K562 (cell line): ENCODE measurements around the gene ACTRT2. TPM values are rescaled to one million over a fixed set of nuclear protein-coding genes. Genes with fewer than 3 reads are reported as not detected.

ENCODE experiments used
- polyA plus RNA-seq, 8 experiments: library from polyadenylated mRNA; depleted of rRNA in 4 of 8; stranded (reverse) in 5 of 8; unstranded in 3 of 8; fragments of >200 nt; fragmentation: Nextera tagmentation in 2 of 8; fragmentation: Illumina TruSeq in 1 of 8; extraction: Ambion mirVana in 2 of 8; extraction: Trizol in 1 of 8; gene quantifications; 2 replicates each; pipeline versions ENCODE4 v1.2.1 to v1.2.3, GENCODE V29; 2011 to 2014; ENCODE audit warnings: inconsistent platforms in 1 of 8, missing spikeins in 1 of 8
- total RNA-seq, 7 experiments: library from RNA; depleted of rRNA in 6 of 7; stranded (reverse); fragments of >200 nt in 6 of 7; fragmentation: Illumina TruSeq in 2 of 7; extraction: Trizol in 2 of 7; gene quantifications; 2 replicates each; pipeline versions ENCODE4 v1.2.1 to v1.2.3, GENCODE V29; 2011 to 2021; ENCODE audit warnings: low replicate concordance in 1 of 7
- TF ChIP-seq, protein P1 (sequence below): sonication (generic); formaldehyde crosslinking; IDR thresholded peaks from 2 replicates; pipeline ENCODE4 v1.9.0; 2022; ENCODE audit warnings: mild to moderate bottlenecking, missing genetic modification reagents
- TF ChIP-seq, protein P2 (sequence below): fragments of 450-650 bp; IDR thresholded peaks from 2 replicates; pipeline ENCODE4 v1.6.1; 2016; ENCODE audit warnings: mild to moderate bottlenecking, moderate library complexity
- TF ChIP-seq, protein P3 (sequence below): fragments of 250-450 bp; sonication (Bioruptor Pico); IDR thresholded peaks from 2 replicates; pipeline ENCODE4 v1.8.0; 2022; ENCODE audit warnings: inconsistent platforms, mild to moderate bottlenecking, moderate library complexity, borderline replicate concordance

Gene ACTRT2
- total and polyA plus RNA-seq, 9 of the 15 experiments (the other 6 are each of a cell fraction or from before 2014, with no cell fraction given): not detected

GRCh38 chr1:3060127-3060526, 38.9 kb downstream of the ACTRT2 start (continued):
- TF ChIP-seq, protein P1, sequence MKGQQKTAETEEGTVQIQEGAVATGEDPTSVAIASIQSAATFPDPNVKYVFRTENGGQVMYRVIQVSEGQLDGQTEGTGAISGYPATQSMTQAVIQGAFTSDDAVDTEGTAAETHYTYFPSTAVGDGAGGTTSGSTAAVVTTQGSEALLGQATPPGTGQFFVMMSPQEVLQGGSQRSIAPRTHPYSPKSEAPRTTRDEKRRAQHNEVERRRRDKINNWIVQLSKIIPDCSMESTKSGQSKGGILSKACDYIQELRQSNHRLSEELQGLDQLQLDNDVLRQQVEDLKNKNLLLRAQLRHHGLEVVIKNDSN: no peak
- TF ChIP-seq, protein P2, sequence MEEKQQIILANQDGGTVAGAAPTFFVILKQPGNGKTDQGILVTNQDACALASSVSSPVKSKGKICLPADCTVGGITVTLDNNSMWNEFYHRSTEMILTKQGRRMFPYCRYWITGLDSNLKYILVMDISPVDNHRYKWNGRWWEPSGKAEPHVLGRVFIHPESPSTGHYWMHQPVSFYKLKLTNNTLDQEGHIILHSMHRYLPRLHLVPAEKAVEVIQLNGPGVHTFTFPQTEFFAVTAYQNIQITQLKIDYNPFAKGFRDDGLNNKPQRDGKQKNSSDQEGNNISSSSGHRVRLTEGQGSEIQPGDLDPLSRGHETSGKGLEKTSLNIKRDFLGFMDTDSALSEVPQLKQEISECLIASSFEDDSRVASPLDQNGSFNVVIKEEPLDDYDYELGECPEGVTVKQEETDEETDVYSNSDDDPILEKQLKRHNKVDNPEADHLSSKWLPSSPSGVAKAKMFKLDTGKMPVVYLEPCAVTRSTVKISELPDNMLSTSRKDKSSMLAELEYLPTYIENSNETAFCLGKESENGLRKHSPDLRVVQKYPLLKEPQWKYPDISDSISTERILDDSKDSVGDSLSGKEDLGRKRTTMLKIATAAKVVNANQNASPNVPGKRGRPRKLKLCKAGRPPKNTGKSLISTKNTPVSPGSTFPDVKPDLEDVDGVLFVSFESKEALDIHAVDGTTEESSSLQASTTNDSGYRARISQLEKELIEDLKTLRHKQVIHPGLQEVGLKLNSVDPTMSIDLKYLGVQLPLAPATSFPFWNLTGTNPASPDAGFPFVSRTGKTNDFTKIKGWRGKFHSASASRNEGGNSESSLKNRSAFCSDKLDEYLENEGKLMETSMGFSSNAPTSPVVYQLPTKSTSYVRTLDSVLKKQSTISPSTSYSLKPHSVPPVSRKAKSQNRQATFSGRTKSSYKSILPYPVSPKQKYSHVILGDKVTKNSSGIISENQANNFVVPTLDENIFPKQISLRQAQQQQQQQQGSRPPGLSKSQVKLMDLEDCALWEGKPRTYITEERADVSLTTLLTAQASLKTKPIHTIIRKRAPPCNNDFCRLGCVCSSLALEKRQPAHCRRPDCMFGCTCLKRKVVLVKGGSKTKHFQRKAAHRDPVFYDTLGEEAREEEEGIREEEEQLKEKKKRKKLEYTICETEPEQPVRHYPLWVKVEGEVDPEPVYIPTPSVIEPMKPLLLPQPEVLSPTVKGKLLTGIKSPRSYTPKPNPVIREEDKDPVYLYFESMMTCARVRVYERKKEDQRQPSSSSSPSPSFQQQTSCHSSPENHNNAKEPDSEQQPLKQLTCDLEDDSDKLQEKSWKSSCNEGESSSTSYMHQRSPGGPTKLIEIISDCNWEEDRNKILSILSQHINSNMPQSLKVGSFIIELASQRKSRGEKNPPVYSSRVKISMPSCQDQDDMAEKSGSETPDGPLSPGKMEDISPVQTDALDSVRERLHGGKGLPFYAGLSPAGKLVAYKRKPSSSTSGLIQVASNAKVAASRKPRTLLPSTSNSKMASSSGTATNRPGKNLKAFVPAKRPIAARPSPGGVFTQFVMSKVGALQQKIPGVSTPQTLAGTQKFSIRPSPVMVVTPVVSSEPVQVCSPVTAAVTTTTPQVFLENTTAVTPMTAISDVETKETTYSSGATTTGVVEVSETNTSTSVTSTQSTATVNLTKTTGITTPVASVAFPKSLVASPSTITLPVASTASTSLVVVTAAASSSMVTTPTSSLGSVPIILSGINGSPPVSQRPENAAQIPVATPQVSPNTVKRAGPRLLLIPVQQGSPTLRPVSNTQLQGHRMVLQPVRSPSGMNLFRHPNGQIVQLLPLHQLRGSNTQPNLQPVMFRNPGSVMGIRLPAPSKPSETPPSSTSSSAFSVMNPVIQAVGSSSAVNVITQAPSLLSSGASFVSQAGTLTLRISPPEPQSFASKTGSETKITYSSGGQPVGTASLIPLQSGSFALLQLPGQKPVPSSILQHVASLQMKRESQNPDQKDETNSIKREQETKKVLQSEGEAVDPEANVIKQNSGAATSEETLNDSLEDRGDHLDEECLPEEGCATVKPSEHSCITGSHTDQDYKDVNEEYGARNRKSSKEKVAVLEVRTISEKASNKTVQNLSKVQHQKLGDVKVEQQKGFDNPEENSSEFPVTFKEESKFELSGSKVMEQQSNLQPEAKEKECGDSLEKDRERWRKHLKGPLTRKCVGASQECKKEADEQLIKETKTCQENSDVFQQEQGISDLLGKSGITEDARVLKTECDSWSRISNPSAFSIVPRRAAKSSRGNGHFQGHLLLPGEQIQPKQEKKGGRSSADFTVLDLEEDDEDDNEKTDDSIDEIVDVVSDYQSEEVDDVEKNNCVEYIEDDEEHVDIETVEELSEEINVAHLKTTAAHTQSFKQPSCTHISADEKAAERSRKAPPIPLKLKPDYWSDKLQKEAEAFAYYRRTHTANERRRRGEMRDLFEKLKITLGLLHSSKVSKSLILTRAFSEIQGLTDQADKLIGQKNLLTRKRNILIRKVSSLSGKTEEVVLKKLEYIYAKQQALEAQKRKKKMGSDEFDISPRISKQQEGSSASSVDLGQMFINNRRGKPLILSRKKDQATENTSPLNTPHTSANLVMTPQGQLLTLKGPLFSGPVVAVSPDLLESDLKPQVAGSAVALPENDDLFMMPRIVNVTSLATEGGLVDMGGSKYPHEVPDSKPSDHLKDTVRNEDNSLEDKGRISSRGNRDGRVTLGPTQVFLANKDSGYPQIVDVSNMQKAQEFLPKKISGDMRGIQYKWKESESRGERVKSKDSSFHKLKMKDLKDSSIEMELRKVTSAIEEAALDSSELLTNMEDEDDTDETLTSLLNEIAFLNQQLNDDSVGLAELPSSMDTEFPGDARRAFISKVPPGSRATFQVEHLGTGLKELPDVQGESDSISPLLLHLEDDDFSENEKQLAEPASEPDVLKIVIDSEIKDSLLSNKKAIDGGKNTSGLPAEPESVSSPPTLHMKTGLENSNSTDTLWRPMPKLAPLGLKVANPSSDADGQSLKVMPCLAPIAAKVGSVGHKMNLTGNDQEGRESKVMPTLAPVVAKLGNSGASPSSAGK: no peak
- TF ChIP-seq, protein P3, sequence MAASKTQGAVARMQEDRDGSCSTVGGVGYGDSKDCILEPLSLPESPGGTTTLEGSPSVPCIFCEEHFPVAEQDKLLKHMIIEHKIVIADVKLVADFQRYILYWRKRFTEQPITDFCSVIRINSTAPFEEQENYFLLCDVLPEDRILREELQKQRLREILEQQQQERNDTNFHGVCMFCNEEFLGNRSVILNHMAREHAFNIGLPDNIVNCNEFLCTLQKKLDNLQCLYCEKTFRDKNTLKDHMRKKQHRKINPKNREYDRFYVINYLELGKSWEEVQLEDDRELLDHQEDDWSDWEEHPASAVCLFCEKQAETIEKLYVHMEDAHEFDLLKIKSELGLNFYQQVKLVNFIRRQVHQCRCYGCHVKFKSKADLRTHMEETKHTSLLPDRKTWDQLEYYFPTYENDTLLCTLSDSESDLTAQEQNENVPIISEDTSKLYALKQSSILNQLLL (CRISPR knock-in tag): no peak
- TF ChIP-seq, all 486 proteins: peak for 0
